Measurements from ENCODE around the gene SORBS2.
"Not testable (repeated sequence)": the region's sequence is repeated elsewhere in the genome, so short reads cannot be mapped to it uniquely, and the experiment has no call there.

The SORBS2 gene

DNA sequence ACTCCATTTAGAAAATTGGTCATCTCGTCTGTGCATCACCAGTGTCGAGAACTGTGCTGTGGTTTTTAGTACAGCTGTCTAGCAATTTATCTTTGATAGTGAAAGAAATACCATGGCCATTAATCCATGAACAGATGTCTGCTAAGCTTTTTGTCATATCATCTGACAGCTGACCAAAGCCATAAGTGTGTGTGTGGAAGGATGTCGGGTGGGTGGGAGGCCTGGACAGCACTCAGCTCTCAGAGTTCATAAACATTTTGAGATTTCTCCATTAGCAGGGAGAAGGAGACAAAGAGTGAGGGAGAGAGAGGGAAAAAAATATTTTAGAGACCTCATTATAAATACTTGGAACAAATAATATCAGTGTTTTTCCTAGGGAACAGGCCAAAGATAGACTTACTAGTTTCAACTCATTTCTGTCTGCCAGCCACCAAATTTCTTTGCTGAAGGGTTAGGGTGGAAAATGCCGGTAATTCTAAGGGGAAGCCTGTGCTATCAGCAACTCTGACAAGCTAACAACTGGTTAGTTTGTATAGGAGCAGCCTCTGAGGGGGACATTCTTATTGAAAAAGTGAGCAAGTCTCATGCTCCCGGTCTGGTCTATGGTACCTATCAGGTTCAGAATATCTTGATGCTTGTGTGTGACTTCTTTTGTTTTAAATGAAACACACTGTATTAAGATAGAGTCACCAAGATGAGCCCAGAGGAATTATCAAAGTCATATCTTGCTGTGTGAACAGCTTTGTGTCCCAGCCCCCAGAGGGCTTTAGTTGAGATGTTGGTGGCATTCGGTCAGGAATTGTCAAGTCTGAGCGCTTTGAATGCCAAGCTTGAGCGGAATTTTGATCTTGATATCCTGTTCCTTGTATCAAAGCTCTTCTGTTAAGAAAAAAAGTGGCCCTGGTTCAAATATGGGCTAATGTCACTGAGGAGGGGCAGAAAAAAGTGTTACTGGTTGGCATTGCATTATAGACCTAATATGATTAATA, 234.7 kb downstream of the SORBS2 start:
- no peak for DNase-seq

- DNase-seq = no peak
These were observed 235.6 kb downstream of the SORBS2 start for GRCh38 chr4:185576314-185576961.

GRCh38 chr4:185573651-185574199, 238.3 kb downstream of the SORBS2 start:
- DNase-seq = no peak

DNA sequence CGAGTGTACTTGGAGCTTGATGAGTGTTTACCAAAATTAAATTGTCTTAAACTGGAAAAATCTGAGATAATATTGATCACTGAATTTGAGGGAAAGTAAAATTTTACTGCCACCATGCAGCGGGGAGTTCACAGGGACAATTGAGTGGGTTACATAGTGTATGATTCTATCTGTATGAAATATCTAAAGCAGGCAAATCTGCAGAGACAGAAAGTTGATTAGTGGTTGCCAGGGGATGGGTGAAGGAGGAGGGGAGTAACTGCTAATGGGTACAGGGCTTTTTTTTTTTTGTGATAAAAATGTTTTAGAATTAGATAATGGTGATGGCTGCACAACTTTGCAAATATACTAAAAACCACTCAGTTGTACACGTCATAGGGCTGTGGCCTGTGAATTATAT, 241.3 kb downstream of the SORBS2 start:
- DNase-seq = no peak

- no peak for DNase-seq
These were observed 244.3 kb downstream of the SORBS2 start for GRCh38 chr4:185567381-185568376.

- no peak for DNase-seq
These were observed 245.0 kb downstream of the SORBS2 start for GRCh38 chr4:185566972-185567371.

GRCh38 chr4:185566425-185566824, 245.6 kb downstream of the SORBS2 start:
- DNase-seq = no peak

DNA sequence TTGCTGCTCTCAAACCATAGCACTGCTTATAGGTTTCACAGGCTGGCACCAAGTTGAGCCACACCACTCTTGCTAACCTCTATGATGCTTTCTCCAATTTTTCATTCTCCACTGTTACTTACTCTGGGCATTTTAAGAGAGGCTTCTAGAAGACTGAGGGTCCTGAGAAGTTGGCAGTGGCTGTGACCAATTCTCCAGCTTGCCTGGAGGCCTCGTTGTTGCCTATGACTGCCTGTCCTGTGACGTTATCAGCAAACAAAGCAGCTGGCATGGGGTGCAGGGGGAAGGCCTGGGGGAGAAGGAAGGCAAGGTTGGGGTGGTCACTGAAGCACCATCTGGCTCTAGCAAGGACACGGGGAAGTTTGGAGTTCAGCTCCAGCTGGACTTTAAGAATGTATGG, 246.3 kb downstream of the SORBS2 start:
- DNase-seq = no peak

DNA sequence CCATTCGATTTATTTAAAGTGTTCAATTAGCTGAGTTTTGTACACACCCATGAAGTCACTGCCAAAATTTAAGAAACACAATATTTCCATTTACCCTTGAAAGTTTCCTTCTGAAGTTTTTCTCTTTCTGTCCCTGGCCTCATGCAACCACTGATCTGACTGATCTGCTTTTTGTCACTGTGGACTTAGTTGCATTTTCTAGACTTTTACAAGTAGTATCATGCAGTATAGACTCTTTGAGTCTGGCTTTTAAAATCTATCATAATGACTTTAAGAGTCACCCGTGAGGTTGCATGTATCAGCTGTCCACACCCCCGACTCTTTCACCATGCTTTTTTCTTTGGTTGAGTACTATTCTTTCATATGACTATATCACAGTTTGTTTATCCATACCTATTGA, 247.6 kb downstream of the SORBS2 start:
- no peak for DNase-seq

- no peak for DNase-seq
These were observed 249.5 kb downstream of the SORBS2 start for GRCh38 chr4:185562531-185562930.

DNA sequence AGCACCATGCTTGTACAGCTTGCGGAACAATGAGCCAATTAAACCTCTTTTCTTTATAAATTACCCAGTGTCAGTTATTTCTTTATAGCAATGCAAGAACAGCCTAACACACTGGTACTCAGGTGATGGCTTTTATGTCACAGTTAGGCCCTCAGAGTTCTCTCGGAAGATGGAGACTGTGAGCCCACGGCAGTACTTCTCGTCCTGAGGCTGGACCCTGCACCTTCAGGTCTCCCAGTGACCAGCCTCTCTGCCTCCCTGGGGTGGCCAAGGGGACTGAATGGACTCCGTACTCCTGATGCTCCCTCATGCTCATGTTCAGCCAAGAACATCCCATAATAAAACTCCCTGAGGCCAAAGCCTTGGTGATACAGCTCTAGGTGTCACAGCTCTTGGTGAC, 251.7 kb downstream of the SORBS2 start:
- DNase-seq = no peak

DNA sequence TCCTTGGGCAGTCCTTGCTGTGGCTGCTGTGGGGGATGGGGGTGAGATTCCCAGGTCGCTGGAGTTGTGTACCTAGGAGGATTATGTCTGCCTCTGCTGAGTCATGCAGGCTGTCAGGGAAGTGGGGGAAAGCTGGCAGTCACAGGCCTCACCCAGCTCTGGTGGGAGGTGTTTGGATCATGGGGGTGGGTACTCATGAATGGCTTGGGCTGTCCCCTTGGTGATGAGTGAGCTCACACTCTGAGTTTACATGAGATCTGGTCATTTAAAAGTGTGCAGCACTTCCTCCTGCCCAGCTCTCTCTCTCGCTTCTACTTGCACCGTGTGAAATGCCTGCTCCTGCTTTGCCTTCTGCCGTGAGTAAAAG, 252.1 kb downstream of the SORBS2 start:
- no peak for DNase-seq

DNA sequence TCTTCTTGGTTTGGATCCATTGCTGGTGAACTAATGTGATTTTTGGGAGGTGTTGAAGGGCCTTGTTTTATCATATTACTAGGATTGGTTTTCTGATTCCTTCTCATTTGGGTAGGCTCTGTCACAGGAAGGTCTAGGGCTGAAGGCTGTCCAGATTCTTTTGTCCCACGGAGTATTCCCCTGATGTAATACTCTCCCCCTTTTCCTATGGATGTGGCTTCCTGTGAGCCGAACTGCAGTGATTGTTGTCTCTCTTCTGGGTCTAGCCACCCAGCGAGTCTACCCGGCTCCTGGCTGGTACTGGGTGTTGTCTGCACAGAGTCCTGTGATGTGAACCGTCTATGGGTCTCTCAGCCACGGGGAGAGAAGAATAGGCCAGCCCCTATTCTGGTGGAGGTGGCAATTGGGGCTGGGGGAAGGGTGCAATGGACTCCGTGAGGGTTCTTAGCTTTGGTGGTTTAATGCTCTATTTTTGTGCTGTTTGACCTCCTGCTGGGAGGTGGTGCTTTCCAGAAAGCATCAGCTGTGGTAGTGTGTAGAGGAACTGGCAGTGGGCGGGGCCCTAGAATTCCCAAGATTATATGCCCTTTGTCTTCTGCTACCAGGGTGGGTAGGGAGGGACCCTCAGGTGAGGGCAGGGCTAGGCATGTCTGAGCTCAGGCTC, 252.6 kb downstream of the SORBS2 start:
- DNase-seq = not testable (repeated sequence)

DNA sequence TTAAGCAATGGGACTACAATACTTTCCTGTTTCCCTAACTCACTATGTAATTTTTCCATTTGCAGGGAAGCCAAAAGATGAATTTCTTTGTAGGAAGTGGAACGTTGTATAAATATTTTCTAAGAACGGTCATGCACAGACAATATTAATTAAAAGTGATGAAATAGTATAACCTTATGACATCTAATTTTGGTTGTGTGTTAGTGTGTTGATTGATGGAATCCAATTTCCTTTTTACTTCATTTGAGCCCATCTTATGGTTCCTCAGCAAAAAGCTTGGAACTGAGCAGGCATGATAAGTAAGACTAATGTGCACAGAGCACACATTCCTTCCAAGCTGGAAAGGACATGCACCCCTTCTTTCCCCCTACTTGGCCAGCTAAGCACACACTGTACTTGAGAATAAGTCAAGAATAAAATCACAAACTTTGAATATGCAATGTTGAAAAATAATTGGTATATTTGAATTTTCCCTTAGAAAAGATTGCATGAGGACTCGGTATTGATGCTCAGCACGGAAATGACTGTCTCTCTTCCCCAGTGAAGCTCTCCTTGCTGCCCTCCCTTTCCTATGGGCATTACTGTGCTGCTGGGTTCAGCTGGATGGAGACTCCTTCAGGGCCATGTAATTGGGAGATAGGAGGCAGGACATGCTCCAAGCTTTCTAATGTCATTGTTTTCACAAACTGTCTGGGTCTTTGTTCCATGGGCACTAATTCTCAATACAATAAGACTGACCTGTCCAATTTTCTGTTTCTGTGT, 257.4 kb downstream of the SORBS2 start:
- no peak for DNase-seq

- no peak for DNase-seq
These were observed 259.7 kb downstream of the SORBS2 start for GRCh38 chr4:185552254-185552653.

DNA sequence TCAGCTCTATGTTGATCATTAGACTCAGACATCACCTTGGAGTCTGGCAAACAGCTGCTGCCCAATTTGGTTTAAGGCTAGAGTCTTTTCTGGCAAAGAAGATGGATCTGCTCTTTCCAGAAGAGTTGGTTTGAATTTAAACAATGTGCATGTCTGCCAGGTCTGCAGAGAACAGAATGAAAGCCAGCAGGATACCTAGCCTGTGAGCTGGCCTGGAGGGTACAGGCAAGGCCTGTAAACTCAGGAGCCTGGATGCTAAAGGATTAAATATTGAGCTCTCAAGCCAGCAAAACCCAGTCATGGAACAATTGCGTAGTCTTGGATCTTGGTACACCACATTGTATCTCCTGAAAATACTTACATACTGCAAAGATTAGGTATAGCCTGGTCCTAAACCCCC, 261.1 kb downstream of the SORBS2 start:
- DNase-seq = no peak

- DNase-seq = no peak
These were observed 262.8 kb downstream of the SORBS2 start for GRCh38 chr4:185549095-185549639.

DNA sequence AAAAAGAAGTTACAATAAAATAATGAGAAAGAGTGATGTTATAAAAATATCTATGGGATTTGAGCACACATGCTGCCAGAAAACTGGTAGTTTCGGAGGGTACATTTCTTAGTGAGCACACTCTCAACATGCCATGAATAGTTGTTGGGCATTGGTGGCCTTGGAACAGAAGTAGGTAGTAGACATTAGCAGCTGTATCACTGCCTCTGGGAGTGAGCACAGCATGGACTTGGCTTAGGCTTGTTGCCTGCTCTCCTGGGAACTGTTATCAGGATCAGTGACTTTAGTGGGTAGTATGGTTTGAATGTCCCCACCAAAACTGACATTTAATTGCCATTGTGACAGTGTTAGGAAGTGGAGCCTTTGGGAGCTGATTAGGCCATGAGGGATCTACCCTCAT, 263.4 kb downstream of the SORBS2 start:
- no peak for DNase-seq

GRCh38 chr4:185546335-185546734, 265.7 kb downstream of the SORBS2 start:
- DNase-seq = no peak

GRCh38 chr4:185542626-185543315, 269.2 kb downstream of the SORBS2 start:
- DNase-seq = no peak

All from activated CD4-positive, alpha-beta T cell treated with anti-CD3 and anti-CD28 coated beads, Interleukin-2, amount 50 U/mL, for 1 hour (primary cell).